Caco-2 (cell line): ENCODE measurements around the gene C1QTNF8. TPM values are rescaled to one million over a fixed set of nuclear protein-coding genes. Genes with fewer than 3 reads are reported as not detected.

ENCODE experiments used
- BruUV-seq: library from RNA; stranded (reverse); fragments of 400-500 nt; replicated peaks from 2 replicates; lab custom pipeline; 2021; lab: Mats Ljungman, UMichigan
- CTCF ChIA-PET: fragments of 300-600 bp; sonication (Branson Sonifier 250); formaldehyde crosslinking; loops from one replicate; lab custom pipeline; 2022; ENCODE audit warnings: antibody characterized with exemption; lab: Charles Lee
- POLR2A ChIA-PET: fragments of 300-600 bp; sonication (Branson Sonifier 250); formaldehyde crosslinking; loops from one replicate; lab custom pipeline; 2022; ENCODE audit warnings: antibody characterized with exemption; lab: Charles Lee
- DNase-seq, 2 experiments: peaks; one replicate each; pipeline versions ENCODE4 v3.0.0 to v3.0.0-alpha.2; 2020 to 2022
- H3K27me3 ChIP-seq: replicated peaks from 2 replicates; pipeline ENCODE4 v1.6.0; 2011; ENCODE audit warnings: low read length; ENCODE audit not compliant: control insufficient read depth, insufficient read depth
- H3K36me3 ChIP-seq: 2 replicates; pipeline ENCODE4 v1.5.1; 2011; ENCODE audit warnings: low read length; ENCODE audit not compliant: control insufficient read depth, insufficient read depth
- H3K4me1 ChIP-seq: fragments of 250-450 bp; sonication (Bioruptor Pico); 2 replicates; pipeline ENCODE4 v1.5.1; 2020; ENCODE audit warnings: mild to moderate bottlenecking
- H3K4me3 ChIP-seq: 2 replicates; pipeline ENCODE4 v1.5.1; 2011; ENCODE audit warnings: low read depth, mild to moderate bottlenecking, control low read depth, low read length
- H3K9me3 ChIP-seq: fragments of 250-450 bp; sonication (Bioruptor Pico); 2 replicates; pipeline ENCODE4 v1.5.1; 2020; ENCODE audit warnings: mild to moderate bottlenecking, moderate library complexity
- H3K27ac Mint-ChIP-seq: one replicate; pipeline ENCODE4 v1.8.0; 2022; ENCODE audit warnings: mixed read lengths; ENCODE audit not compliant: unreplicated experiment
- H3K27me3 Mint-ChIP-seq: one replicate; pipeline ENCODE4 v1.8.0; 2022; ENCODE audit warnings: mixed read lengths; ENCODE audit not compliant: insufficient read depth, unreplicated experiment
- H3K36me3 Mint-ChIP-seq: one replicate; pipeline ENCODE4 v1.8.0; 2022; ENCODE audit warnings: mild to moderate bottlenecking, mixed read lengths; ENCODE audit not compliant: insufficient read depth, unreplicated experiment
- H3K4me1 Mint-ChIP-seq: one replicate; pipeline ENCODE4 v1.8.0; 2022; ENCODE audit warnings: low read depth, mixed read lengths; ENCODE audit not compliant: unreplicated experiment
- H3K4me3 Mint-ChIP-seq: one replicate; pipeline ENCODE4 v1.8.0; 2022; ENCODE audit warnings: mild to moderate bottlenecking, moderate library complexity, mixed read lengths; ENCODE audit not compliant: unreplicated experiment
- H3K9me3 Mint-ChIP-seq: one replicate; pipeline ENCODE4 v1.8.0; 2022; ENCODE audit warnings: mixed read lengths; ENCODE audit not compliant: unreplicated experiment
- intact Hi-C: fragments of 100-400 bp; cut with micrococcal nuclease; formaldehyde crosslinking; loops from one replicate; pipeline ENCODE4 v1.10.0; 2022; ENCODE audit not compliant: unreplicated experiment
- total RNA-seq: library from RNA; stranded (reverse); gene quantifications from 2 replicates; pipeline ENCODE4 v1.2.3, GENCODE V29; 2022
- TF ChIP-seq, protein P1 (sequence below), 2 experiments: fragments of 200-600 bp in 1 of 2; IDR thresholded peaks; 1 replicate in 1 of 2; 2 replicates in 1 of 2; pipeline versions ENCODE4 v1.5.1 to v1.8.0; 2011 to 2022; ENCODE audit warnings: antibody characterized with exemption in 1 of 2, control low read depth in 1 of 2, inconsistent platforms in 1 of 2, low read depth in 1 of 2, low read length in 1 of 2, mild to moderate bottlenecking in 1 of 2, moderate library complexity in 1 of 2; ENCODE audit not compliant: insufficient read depth in 1 of 2, severe bottlenecking in 1 of 2, unreplicated experiment in 1 of 2

C1QTNF8 gene
- total RNA-seq, 1 experiment from 2014 or later = not detected

DNA sequence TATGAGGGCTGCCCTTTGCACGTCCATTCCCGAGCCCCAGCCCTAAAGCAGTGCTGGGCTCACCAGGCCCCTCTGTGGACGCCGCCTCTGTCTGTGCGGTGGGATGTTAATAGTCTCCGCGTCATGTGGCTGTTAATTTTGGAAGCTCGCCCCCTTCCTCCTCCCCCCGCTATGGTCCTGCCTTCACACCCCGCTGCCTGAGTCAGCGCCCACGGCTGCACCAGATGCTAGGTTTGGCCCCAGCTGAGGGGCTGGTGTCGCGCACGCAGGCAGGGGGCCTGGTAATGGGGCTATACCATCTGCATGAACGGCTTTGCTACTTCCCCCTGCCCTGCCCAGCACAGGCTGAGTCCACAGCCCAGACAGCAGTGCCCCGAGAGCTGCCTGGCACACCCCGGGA is 27.6 kb downstream of the C1QTNF8 start:
- peaks cover 12% of the 10 kb centered on the region for H3K27me3 Mint-ChIP-seq
- TF ChIP-seq, protein P1, sequence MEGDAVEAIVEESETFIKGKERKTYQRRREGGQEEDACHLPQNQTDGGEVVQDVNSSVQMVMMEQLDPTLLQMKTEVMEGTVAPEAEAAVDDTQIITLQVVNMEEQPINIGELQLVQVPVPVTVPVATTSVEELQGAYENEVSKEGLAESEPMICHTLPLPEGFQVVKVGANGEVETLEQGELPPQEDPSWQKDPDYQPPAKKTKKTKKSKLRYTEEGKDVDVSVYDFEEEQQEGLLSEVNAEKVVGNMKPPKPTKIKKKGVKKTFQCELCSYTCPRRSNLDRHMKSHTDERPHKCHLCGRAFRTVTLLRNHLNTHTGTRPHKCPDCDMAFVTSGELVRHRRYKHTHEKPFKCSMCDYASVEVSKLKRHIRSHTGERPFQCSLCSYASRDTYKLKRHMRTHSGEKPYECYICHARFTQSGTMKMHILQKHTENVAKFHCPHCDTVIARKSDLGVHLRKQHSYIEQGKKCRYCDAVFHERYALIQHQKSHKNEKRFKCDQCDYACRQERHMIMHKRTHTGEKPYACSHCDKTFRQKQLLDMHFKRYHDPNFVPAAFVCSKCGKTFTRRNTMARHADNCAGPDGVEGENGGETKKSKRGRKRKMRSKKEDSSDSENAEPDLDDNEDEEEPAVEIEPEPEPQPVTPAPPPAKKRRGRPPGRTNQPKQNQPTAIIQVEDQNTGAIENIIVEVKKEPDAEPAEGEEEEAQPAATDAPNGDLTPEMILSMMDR (IDR thresholded peaks at IDR 0.05; ENCODE audit: insufficient read depth in 1 of 2, low read depth in 1 of 2, low read length in 1 of 2, severe bottlenecking in 1 of 2, unreplicated experiment in 1 of 2) = no peak
- H3K9me3 Mint-ChIP-seq = no peaks in the 10 kb centered on the region
- Histone ChIP-seq H3K27me3 (no peaks in the 10 kb centered on the region), H3K4me1 (no peaks in the 10 kb centered on the region), H3K9me3 (no peaks in the 10 kb centered on the region), H3K36me3 (no peaks in the 10 kb centered on the region), H3K4me3 (no peak overlapping the region)
- intact Hi-C loops = no loop called here
- CTCF ChIA-PET = no interaction called here
- H3K4me1 Mint-ChIP-seq = no peaks in the 10 kb centered on the region
- H3K27ac Mint-ChIP-seq = no peak overlapping the region
- peaks cover 5% of the 10 kb centered on the region for H3K36me3 Mint-ChIP-seq
- no peak overlapping the region for H3K4me3 Mint-ChIP-seq
- no peak for DNase-seq
- POLR2A ChIA-PET = no interaction called here
- no TSS peak for BruUV-seq

DNA sequence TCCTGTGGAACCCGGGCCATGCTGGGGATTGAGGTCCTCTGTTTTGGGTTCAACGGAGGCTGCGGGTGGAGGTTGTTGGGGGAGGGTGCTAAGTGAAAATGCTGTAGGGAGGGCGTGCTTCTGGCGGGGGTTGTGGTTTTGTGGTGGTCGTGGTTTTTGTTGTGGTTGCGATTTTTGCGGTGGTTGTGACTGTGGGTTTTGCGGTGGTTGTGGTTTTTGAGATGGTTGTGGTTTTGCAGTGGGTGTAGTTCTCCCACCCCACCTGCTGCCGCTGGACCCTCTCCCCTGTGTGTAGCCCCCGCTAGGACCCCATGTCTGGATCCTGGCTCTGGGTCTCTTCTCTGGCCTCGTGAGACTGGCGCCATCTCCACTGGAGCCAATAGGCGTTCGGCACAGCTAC is 28.4 kb downstream of the C1QTNF8 start:
- Histone ChIP-seq H3K4me1 (no peaks in the 10 kb centered on the region), H3K27me3 (no peaks in the 10 kb centered on the region), H3K36me3 (no peaks in the 10 kb centered on the region), H3K4me3 (no peak overlapping the region), H3K9me3 (no peaks in the 10 kb centered on the region)
- ChIA-PET POLR2A (no interaction called here), CTCF (no interaction called here)
- TF ChIP-seq, protein P1 (IDR thresholded peaks at IDR 0.05; ENCODE audit: insufficient read depth in 1 of 2, low read depth in 1 of 2, low read length in 1 of 2, severe bottlenecking in 1 of 2, unreplicated experiment in 1 of 2) = no peak
- H3K27ac Mint-ChIP-seq = no peak overlapping the region
- H3K27me3 Mint-ChIP-seq = peaks cover 12% of the 10 kb centered on the region
- no peaks in the 10 kb centered on the region for H3K9me3 Mint-ChIP-seq
- no peak overlapping the region for H3K4me3 Mint-ChIP-seq
- intact Hi-C loops = no loop called here
- H3K4me1 Mint-ChIP-seq = no peaks in the 10 kb centered on the region
- BruUV-seq = no TSS peak
- DNase-seq = no peak
- H3K36me3 Mint-ChIP-seq = peaks cover 5% of the 10 kb centered on the region

DNA sequence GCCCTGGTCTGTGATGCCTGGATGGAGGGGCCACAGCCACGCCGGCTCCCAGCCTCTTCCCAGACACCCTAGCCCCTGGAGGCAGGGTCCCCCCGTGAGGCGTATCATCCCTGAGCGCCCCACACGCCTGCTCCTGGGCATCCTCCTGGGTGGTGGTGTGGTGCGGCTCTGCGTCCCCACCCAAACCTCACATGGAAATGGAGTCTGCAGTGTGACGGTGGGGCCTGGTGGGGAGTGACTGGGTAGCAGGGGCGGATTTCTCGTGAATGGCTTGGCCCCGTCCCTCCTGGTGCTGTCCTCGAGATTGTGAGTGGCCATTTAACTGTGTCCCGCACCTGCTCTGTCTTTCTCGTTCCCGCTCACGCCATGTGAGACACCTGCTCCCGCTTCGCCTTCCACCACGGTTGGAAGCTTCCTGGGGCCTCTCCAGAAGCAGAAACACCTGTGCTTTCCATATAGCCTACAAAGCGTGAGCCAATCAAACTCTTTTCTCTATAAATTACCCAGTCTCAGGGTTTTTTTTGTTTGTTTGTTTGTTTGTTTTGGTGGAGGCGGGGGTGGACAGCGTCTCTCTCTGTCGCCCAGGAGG is 29.4 kb downstream of the C1QTNF8 start:
- Mint-ChIP-seq H3K4me1 (no peaks in the 10 kb centered on the region), H3K27ac (no peak overlapping the region), H3K4me3 (no peak overlapping the region), H3K9me3 (no peaks in the 10 kb centered on the region), H3K27me3 (peaks cover 12% of the 10 kb centered on the region), H3K36me3 (peaks cover 5% of the 10 kb centered on the region)
- Histone ChIP-seq H3K36me3 (no peaks in the 10 kb centered on the region), H3K4me3 (no peak overlapping the region), H3K9me3 (no peaks in the 10 kb centered on the region), H3K4me1 (no peaks in the 10 kb centered on the region), H3K27me3 (no peaks in the 10 kb centered on the region)
- POLR2A ChIA-PET = no interaction called here
- no peak for DNase-seq
- no TSS peak for BruUV-seq
- TF ChIP-seq, protein P1 (IDR thresholded peaks at IDR 0.05; ENCODE audit: insufficient read depth in 1 of 2, low read depth in 1 of 2, low read length in 1 of 2, severe bottlenecking in 1 of 2, unreplicated experiment in 1 of 2) = no peak
- intact Hi-C loops = no loop called here
- CTCF ChIA-PET = no interaction called here
